ENCODE results near the gene MZF1. TPM values are rescaled to one million over a fixed set of nuclear protein-coding genes. Genes with fewer than 3 reads are reported as not detected.

MZF1 gene
- total and polyA plus RNA-seq, 2 experiments from 2014 or later = 9.0 to 20.8 TPM

DNA sequence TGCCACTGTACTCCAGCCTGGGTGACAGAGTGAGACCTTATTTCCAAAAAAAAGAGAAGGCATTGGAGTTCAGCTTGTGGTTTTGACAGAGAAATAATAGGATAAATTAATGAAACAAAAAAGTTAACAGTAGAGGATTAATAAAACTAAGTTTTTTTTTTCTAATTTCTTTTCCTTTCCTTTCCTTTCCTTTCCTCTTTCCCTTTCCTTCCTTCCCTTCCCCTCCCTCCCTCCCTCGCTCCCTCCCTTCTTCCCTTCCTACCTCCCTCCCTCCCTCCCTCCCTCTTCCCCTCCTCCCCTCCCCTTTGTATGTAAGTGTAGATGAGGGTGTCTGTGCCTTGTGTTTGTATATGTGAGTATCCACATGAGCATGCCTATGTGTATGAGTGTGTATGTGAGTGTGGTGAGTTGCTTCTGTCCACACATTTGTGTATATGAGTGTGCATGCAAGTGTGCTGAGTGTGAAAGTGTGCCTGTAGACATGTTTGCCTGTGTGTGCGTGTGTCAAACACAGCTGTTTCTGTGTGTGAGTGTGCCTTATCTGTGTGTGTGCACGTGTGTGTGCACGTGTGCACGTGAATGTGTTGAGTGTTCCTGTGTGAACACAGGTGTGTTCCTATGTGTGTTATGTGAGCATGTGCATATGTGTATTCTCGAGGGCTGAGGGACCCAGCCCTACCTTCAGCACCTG lies 12.5 kb upstream of the MZF1 start:
- Histone ChIP-seq H3K27me3 (replicated peaks; ENCODE audit: insufficient read depth) (no peaks in the 10 kb centered on the region), H3K79me2 (ENCODE audit: insufficient read depth) (peaks cover 26% of the 10 kb centered on the region), H2AFZ (no peak overlapping the region), H3K9ac (no peak overlapping the region), H3K9me2 (ENCODE audit: insufficient read depth) (no peaks in the 10 kb centered on the region), H3K9me3 (ENCODE audit: low read depth) (no peaks in the 10 kb centered on the region), H3K4me1 (ENCODE audit: insufficient read depth) (peaks cover 19% of the 10 kb centered on the region), H4K20me1 (ENCODE audit: insufficient read depth) (no peaks in the 10 kb centered on the region), H3K4me2 (ENCODE audit: unreplicated experiment) (no peak overlapping the region), H3F3A (ENCODE audit: insufficient read depth) (peaks cover 8% of the 10 kb centered on the region; the same call in 1 of the 2 replicates), H3K36me3 (ENCODE audit: low read depth) (peaks cover 3% of the 10 kb centered on the region; the same call in 1 of the 2 replicates), H3K27ac (no peak overlapping the region), H3K4me3 (no peak overlapping the region)
- TF ChIP-seq EZH2 (IDR thresholded peaks at IDR 0.05; ENCODE audit: insufficient read depth, poor library complexity, severe bottlenecking) (no peak), EZH2phosphoT487 (IDR thresholded peaks at IDR 0.05; ENCODE audit: insufficient read depth, low read depth) (no peak)
- no peak for DNase-seq
- 89% methylated on average over 5 to 6 of the region's 6 CpGs for WGBS, 2 experiments (ENCODE audit: low coverage in 1 of 2, low lambda C conversion rate in 2 of 2, missing lambda C conversion rate in 2 of 2)
- in situ Hi-C loops (cut with MboI) = no loop called here

DNA sequence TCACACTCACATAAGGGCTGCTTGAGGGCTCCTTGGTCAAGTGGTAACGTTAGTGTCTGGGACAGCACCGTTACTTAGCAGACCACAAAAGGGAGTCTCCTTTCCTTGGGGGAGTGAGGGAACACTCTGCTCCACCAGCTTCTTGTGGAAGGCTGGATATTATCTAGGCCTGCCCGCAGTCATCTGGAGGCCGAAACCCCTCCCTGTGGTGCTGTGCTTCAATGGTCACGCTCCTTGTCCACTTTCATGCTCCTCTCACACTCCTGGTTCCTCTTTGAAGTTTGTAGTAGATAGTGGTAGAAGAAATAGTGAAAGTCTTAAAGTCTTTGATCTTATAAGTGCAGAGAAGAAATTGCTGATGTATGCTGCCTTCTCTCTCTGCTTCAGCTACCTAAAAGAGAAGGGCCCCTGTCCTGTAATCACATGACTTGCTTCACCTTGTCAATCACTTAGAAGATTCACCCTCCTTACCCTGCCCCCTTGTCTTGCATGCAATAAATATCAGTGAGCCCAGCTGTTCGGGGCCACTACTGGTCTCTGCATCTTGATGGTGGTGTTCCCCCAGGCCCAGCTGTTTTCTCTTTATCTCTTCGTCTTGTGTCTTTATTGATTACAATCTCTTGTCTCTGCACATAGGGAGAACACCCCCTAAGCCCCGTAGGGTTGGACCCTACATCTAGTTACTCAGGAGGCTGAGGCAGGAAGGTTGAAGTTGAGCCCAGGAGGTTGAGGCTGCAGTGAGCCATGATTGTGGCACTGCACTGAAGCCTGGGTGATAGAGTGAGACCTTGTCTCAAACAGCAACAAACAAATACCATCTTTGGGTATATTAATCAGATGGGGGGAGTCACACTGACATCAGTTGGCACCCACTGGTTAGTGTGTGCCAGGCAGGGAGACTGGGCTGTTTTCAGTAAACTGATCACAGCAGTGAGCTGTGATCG lies 11.6 kb upstream of the MZF1 start:
- Histone ChIP-seq H3K36me3 (ENCODE audit: low read depth) (peaks cover 3% of the 10 kb centered on the region; the same call in 1 of the 2 replicates), H3K79me2 (ENCODE audit: insufficient read depth) (peaks cover 34% of the 10 kb centered on the region), H3K9ac (no peak overlapping the region), H2AFZ (no peak overlapping the region), H3K4me1 (ENCODE audit: insufficient read depth) (peaks cover 19% of the 10 kb centered on the region), H4K20me1 (ENCODE audit: insufficient read depth) (no peaks in the 10 kb centered on the region), H3K4me3 (no peak overlapping the region), H3K27ac (no peak overlapping the region), H3K27me3 (replicated peaks; ENCODE audit: insufficient read depth) (no peaks in the 10 kb centered on the region), H3F3A (ENCODE audit: insufficient read depth) (peaks cover 8% of the 10 kb centered on the region; the same call in 1 of the 2 replicates), H3K9me2 (ENCODE audit: insufficient read depth) (no peaks in the 10 kb centered on the region), H3K4me2 (ENCODE audit: unreplicated experiment) (no peak overlapping the region), H3K9me3 (ENCODE audit: low read depth) (no peaks in the 10 kb centered on the region)
- WGBS, 2 experiments (ENCODE audit: low coverage in 1 of 2, low lambda C conversion rate in 2 of 2, missing lambda C conversion rate in 2 of 2) = 78 to 82% methylated on average over 9 of the region's 9 CpGs
- TF ChIP-seq EZH2 (IDR thresholded peaks at IDR 0.05; ENCODE audit: insufficient read depth, poor library complexity, severe bottlenecking) = no peak
- no peak for TF ChIP-seq EZH2phosphoT487 (IDR thresholded peaks at IDR 0.05; ENCODE audit: insufficient read depth, low read depth)
- in situ Hi-C loops (cut with MboI) = no loop called here
- no peak for DNase-seq

DNA sequence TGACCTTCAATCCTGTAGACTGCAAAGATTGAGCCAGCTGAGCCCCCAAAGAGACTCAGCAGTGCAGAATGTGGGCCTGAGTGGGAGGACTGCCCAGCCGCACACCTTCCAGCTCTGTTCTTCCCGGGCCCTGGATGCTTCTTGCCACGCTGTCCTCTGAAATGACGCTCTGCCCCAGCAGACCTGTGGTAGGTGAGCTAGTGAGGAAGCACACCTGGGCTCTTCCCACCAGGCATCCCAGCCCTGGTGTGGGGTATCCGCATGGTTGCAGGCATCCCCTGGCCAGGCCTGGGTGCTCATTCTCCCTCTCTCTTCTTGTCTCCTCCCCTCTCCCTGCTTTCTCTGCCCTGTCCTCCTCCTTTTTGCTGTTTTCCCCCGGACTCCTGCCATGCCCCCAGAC lies 9.8 kb upstream of the MZF1 start:
- no peak overlapping the region for H3K27ac ChIP-seq
- H3K36me3 ChIP-seq (ENCODE audit: low read depth) = peaks cover 3% of the 10 kb centered on the region; the same call in 1 of the 2 replicates
- peaks cover 52% of the 10 kb centered on the region for H3K79me2 ChIP-seq (ENCODE audit: insufficient read depth)
- in situ Hi-C loops (cut with MboI) = no loop called here
- H3K4me2 ChIP-seq (ENCODE audit: unreplicated experiment) = no peak overlapping the region
- H3K4me3 ChIP-seq = no peak overlapping the region
- H3K9ac ChIP-seq = no peak overlapping the region
- H2AFZ ChIP-seq = no peak overlapping the region
- peaks cover 17% of the 10 kb centered on the region; the same call in 1 of the 2 replicates for H3F3A ChIP-seq (ENCODE audit: insufficient read depth)
- TF ChIP-seq EZH2phosphoT487 (IDR thresholded peaks at IDR 0.05; ENCODE audit: insufficient read depth, low read depth) (no peak), EZH2 (IDR thresholded peaks at IDR 0.05; ENCODE audit: insufficient read depth, poor library complexity, severe bottlenecking) (no peak)
- no peaks in the 10 kb centered on the region for H3K9me2 ChIP-seq (ENCODE audit: insufficient read depth)
- peaks cover 22% of the 10 kb centered on the region for H3K4me1 ChIP-seq (ENCODE audit: insufficient read depth)
- WGBS, 2 experiments (ENCODE audit: low coverage in 1 of 2, low lambda C conversion rate in 2 of 2, missing lambda C conversion rate in 2 of 2) = 83 to 85% methylated on average over 6 of the region's 6 CpGs
- DNase-seq = no peak
- no peaks in the 10 kb centered on the region for H3K9me3 ChIP-seq (ENCODE audit: low read depth)
- H3K27me3 ChIP-seq (replicated peaks; ENCODE audit: insufficient read depth) = no peaks in the 10 kb centered on the region
- no peaks in the 10 kb centered on the region for H4K20me1 ChIP-seq (ENCODE audit: insufficient read depth)

Measured in GM23248 (cell line).